ENCODE measurements around the gene DEXI. TPM values are rescaled to one million over a fixed set of nuclear protein-coding genes. Genes with fewer than 3 reads are reported as not detected.

The DEXI gene
- total and polyA plus RNA-seq, 8 donors, result 16.5 to 97.9 (median 30.6) TPM

DNA sequence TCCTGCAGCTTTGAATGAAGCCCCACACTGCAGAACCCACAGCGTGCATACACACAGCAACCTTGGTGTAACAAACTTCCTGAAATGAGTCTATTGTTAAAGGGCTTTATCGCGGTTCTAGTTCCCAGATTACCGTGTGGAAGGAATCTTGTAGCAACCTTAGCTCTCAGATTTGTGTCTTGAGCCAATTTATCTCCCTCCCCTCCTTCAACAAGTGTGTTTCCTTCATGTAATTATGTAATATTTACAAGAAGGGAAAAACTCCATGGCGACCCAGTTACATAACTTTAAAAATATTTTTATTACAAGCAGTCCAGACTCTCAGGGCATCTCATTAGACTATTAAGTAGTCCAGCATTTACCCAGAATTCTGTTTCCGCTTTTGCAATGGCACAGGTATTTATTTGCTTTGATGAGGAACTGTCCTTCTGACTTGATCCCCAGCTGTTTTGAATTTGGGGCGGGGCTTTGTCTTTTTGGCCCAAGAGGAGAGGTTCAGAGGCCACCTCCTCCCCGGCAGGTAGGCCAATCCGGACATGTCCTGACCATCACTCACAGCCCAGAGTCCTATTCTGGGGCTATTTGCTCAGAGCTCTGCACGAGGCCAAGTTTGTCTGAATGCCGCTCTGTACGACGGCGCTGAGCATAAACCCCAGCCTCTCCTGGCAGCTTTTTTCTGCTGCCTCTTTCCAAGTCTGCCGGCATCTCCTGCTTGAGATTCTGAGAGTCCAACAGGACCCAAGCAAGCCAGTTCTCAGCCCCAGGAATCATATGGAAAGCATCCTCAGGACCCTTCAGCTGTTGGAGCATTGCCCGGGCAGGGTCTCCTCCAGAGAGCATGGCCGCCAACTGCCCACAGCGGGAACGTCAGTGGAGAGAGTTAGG lies 37.7 kb upstream of the DEXI start:
- peaks cover 8 to 66% (median 53%) of the 10 kb centered on the region in 4 donors for H3K36me3 ChIP-seq
- H3K4me3 ChIP-seq, result no peak overlapping the region
- intact Hi-C loops (cut with DNase I; ENCODE audit: low total_unique reads), result no loop called here
- H3K4me1 ChIP-seq, result peaks cover 17 to 39% (median 27%) of the 10 kb centered on the region in 4 donors
- no peaks in the 10 kb centered on the region for H3K27me3 ChIP-seq
- no peaks in the 10 kb centered on the region for H3K9me3 ChIP-seq
- peak in 1 of 2 donors; percentile 80 for DNase-seq
- H3K27ac ChIP-seq, result peak overlapping the region in 4 of 5 donors; percentile 53 to 78 (median 71)
- WGBS, 5 donors, result 38 to 51% (median 38%) methylated on average over 13 to 19 of the region's 19 CpGs
- TF ChIP-seq POLR2A (IDR thresholded peaks at IDR 0.05) (no peak), POLR2AphosphoS5 (IDR thresholded peaks at IDR 0.05) (peak; percentile 52 to 60 (median 58)), EP300 (IDR thresholded peaks at IDR 0.05) (no peak)
- TF ChIP-seq, protein P1, sequence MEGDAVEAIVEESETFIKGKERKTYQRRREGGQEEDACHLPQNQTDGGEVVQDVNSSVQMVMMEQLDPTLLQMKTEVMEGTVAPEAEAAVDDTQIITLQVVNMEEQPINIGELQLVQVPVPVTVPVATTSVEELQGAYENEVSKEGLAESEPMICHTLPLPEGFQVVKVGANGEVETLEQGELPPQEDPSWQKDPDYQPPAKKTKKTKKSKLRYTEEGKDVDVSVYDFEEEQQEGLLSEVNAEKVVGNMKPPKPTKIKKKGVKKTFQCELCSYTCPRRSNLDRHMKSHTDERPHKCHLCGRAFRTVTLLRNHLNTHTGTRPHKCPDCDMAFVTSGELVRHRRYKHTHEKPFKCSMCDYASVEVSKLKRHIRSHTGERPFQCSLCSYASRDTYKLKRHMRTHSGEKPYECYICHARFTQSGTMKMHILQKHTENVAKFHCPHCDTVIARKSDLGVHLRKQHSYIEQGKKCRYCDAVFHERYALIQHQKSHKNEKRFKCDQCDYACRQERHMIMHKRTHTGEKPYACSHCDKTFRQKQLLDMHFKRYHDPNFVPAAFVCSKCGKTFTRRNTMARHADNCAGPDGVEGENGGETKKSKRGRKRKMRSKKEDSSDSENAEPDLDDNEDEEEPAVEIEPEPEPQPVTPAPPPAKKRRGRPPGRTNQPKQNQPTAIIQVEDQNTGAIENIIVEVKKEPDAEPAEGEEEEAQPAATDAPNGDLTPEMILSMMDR (IDR thresholded peaks at IDR 0.05), result no peak

DNA sequence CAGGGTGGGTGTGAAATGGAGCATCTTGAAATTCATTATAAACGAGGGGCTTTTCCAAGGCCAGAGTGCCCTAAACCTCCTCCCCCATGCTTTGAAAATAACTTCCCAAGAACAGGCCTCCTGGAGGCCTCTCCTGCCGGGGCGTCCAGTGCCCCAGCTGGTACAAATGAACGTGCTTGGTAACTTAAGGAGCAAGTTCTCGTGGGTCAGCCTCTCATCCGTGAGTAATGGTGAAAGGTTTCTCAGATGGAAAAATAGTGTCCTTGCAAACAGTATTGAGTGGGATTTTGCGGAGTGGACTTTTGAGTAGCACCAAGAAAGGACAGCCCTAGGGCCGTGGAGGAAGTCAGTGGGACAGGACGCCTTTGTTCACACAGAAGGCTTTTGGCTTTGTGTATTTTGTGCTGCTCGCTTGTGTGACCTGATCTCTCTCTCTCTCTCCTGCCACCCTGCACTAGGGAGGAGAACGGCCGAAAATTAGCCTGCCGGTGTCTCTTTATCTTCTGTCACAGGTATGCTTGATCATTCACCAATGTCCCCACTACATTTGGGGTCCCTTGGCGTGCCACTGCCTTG lies 36.7 kb upstream of the DEXI start:
- Histone ChIP-seq H3K4me3 (no peak overlapping the region), H3K27me3 (no peaks in the 10 kb centered on the region), H3K36me3 (peaks cover 12 to 67% (median 55%) of the 10 kb centered on the region in 4 donors), H3K4me1 (peaks cover 17 to 39% (median 27%) of the 10 kb centered on the region in 4 donors), H3K9me3 (no peaks in the 10 kb centered on the region), H3K27ac (peak overlapping the region in 4 of 5 donors; percentile 53 to 78 (median 71))
- 50 to 79% (median 60%) methylated on average over 14 of the region's 14 CpGs for WGBS, 5 donors
- no peak for DNase-seq
- intact Hi-C loops (cut with DNase I; ENCODE audit: low total_unique reads), result no loop called here
- no peak for TF ChIP-seq POLR2A (IDR thresholded peaks at IDR 0.05)
- TF ChIP-seq EP300 (IDR thresholded peaks at IDR 0.05), result no peak
- TF ChIP-seq, protein P1 (IDR thresholded peaks at IDR 0.05), result no peak
- TF ChIP-seq POLR2AphosphoS5 (IDR thresholded peaks at IDR 0.05), result no peak

DNA sequence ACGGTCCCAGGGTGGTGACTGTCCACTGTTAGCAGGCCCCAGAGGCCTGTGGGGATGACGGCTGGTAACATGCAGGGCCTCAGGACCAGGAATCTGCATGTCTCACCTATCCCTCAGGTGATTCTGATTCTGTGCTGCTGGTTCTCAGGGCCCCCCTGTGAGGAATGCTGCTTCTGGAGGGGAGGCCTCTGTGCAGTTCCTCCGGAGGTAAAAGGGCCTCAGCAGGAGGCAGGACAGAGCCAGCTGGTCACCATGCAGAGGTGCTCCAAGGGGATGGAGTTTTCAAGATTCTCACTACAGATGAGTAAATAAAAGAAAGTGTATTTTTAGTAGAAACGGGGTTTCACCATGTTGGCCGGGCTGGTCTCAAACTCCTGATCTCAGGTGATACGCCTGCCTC lies 35.9 kb upstream of the DEXI start:
- H3K4me1 ChIP-seq, result peaks cover 17 to 38% (median 27%) of the 10 kb centered on the region in 4 donors
- no peak for DNase-seq
- H3K27ac ChIP-seq, result no peak overlapping the region
- no peaks in the 10 kb centered on the region for H3K9me3 ChIP-seq
- intact Hi-C loops (cut with DNase I; ENCODE audit: low total_unique reads), result no loop called here
- 85 to 94% (median 93%) methylated on average over 6 of the region's 6 CpGs for WGBS, 5 donors
- H3K36me3 ChIP-seq, result peaks cover 12 to 66% (median 54%) of the 10 kb centered on the region in 4 donors
- H3K27me3 ChIP-seq, result no peaks in the 10 kb centered on the region
- H3K4me3 ChIP-seq, result no peak overlapping the region
- TF ChIP-seq POLR2AphosphoS5 (IDR thresholded peaks at IDR 0.05) (no peak), POLR2A (IDR thresholded peaks at IDR 0.05) (no peak)

DNA sequence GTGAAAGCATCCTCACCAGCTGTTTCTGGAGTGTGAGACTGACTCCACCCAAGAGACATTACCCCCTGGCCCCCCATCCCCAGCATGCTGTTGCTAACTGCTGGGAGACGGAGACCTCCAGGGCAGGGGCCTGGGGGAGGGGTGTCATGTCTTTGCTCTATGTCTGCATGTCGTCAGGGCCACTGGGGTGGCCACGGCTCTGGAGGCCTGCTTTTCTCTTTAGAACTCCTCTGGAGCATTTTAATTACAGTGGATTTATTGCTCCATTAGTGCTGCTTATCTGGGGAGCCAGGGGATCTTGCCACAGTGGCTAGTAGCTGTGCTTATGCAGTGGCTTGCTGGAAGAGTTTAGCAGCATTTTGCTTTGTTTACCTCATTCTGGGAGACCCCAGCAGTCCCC lies 34.4 kb upstream of the DEXI start:
- intact Hi-C loops (cut with DNase I; ENCODE audit: low total_unique reads), result no loop called here

More for the DNA sequence above, 34.4 kb upstream of the DEXI start:
- Histone ChIP-seq H3K36me3 (peaks cover 12 to 77% (median 59%) of the 10 kb centered on the region in 4 donors), H3K4me1 (peaks cover 10 to 29% (median 21%) of the 10 kb centered on the region in 4 donors), H3K27me3 (no peaks in the 10 kb centered on the region), H3K4me3 (no peak overlapping the region), H3K9me3 (no peaks in the 10 kb centered on the region), H3K27ac (no peak overlapping the region)
- TF ChIP-seq POLR2AphosphoS5 (IDR thresholded peaks at IDR 0.05) (no peak), EP300 (IDR thresholded peaks at IDR 0.05) (no peak), POLR2A (IDR thresholded peaks at IDR 0.05) (no peak)
- TF ChIP-seq, protein P1 (IDR thresholded peaks at IDR 0.05), result no peak
- no peak for DNase-seq
- 85 to 97% (median 90%) methylated on average over 3 of the region's 3 CpGs for WGBS, 5 donors
